Peyer's patch (tissue), 4 donors: ENCODE measurements around the gene ROBO3. TPM values are rescaled to one million over a fixed set of nuclear protein-coding genes. Genes with fewer than 3 reads are reported as not detected.

Source experiments
- DNase-seq, 3 donors: peaks; one replicate each; pipeline ENCODE4 v3.0.0-alpha.2; 2017 to 2019
- H3K27ac ChIP-seq, 4 donors: fragments of 200-600 bp; sonication (generic); one replicate each; pipeline ENCODE4 v1.5.1; 2016 to 2019
- H3K27me3 ChIP-seq, 2 donors: fragments of 200-600 bp; sonication (generic); one replicate each; pipeline ENCODE4 v1.5.1; 2019
- H3K36me3 ChIP-seq, 3 donors: fragments of 200-600 bp; sonication (generic); one replicate each; pipeline ENCODE4 v1.5.1; 2016 to 2019
- H3K4me1 ChIP-seq, 4 donors: fragments of 200-600 bp; sonication (generic); one replicate each; pipeline ENCODE4 v1.5.1; 2016 to 2019
- H3K4me3 ChIP-seq, 4 donors: fragments of 200-600 bp; sonication (generic); 1 replicate in 3 of 4; 2 replicates in 1 of 4; pipeline ENCODE4 v1.5.1; 2016 to 2019; ENCODE audit warnings: mild to moderate bottlenecking in 1 of 4
- H3K9me3 ChIP-seq, 4 donors: fragments of 200-600 bp; sonication (generic); one replicate each; pipeline ENCODE4 v1.5.1; 2016 to 2019; ENCODE audit warnings: mild to moderate bottlenecking in 1 of 4
- POLR2A ChIP-seq, 2 donors: fragments of 450-650 bp; IDR thresholded peaks; one replicate each; pipeline ENCODE4 v1.5.1; 2017; ENCODE audit warnings: antibody characterized with exemption in 2 of 2, mild to moderate bottlenecking in 2 of 2, moderate library complexity in 2 of 2
- total RNA-seq, 4 donors: library from RNA; depleted of rRNA; stranded (reverse); fragments of >200 nt; gene quantifications; one replicate each; pipeline ENCODE4 v1.1.0, GENCODE V29; 2016
- TF ChIP-seq, protein P1 (sequence below), 6 experiments: fragments of 450-650 bp in 4 of 6; fragments of 200-600 bp in 2 of 6; sonication (generic) in 1 of 6; IDR thresholded peaks; one replicate each; pipeline ENCODE4 v1.5.1; 2017 to 2019; ENCODE audit warnings: antibody characterized with exemption in 6 of 6, mild to moderate bottlenecking in 3 of 6, moderate library complexity in 1 of 6

The ROBO3 gene
- total RNA-seq, 4 donors from 2014 or later, result 3.6 to 49.5 (median 16.1) TPM

DNA sequence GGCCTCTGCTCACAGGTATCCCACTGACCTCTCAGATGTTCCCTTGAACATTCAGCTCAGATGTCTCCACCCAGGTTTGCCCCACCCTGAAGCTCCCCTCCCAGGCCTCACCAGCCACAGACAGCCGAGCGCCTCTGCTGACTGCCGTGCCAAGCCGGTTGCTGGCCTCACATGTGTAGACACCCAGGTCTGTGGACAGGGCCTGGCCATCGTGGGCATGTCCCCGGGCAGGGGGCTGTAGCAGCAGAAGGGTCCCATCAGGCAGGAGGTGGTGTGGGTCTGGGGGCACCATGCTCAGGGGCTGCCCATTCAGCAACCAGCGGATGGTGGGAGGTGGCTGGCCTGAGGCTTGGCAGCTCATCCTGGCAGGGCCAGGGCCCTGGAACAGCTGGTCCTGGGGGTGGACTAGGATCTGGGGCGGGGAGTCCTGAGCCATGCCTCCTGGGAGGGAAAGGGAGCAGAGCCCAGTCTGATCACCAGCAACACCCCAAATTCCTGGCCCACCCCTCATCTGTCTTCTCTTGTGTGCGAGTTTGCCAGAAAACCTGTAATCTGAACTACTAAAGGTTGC is 31.7 kb downstream of the ROBO3 start:
- no peak for DNase-seq
- Histone ChIP-seq H3K27me3 (no peaks in the 10 kb centered on the region), H3K9me3 (no peaks in the 10 kb centered on the region), H3K27ac (peak overlapping the region in 3 of 4 donors; percentile 27 to 70 (median 63)), H3K4me1 (no peaks in the 10 kb centered on the region), H3K4me3 (peak overlapping the region in 2 of 4 donors; percentile 11 to 28), H3K36me3 (no peaks in the 10 kb centered on the region)
- TF ChIP-seq, protein P1, sequence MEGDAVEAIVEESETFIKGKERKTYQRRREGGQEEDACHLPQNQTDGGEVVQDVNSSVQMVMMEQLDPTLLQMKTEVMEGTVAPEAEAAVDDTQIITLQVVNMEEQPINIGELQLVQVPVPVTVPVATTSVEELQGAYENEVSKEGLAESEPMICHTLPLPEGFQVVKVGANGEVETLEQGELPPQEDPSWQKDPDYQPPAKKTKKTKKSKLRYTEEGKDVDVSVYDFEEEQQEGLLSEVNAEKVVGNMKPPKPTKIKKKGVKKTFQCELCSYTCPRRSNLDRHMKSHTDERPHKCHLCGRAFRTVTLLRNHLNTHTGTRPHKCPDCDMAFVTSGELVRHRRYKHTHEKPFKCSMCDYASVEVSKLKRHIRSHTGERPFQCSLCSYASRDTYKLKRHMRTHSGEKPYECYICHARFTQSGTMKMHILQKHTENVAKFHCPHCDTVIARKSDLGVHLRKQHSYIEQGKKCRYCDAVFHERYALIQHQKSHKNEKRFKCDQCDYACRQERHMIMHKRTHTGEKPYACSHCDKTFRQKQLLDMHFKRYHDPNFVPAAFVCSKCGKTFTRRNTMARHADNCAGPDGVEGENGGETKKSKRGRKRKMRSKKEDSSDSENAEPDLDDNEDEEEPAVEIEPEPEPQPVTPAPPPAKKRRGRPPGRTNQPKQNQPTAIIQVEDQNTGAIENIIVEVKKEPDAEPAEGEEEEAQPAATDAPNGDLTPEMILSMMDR (IDR thresholded peaks at IDR 0.05), result no peak
- TF ChIP-seq POLR2A (IDR thresholded peaks at IDR 0.05), result no peak

DNA sequence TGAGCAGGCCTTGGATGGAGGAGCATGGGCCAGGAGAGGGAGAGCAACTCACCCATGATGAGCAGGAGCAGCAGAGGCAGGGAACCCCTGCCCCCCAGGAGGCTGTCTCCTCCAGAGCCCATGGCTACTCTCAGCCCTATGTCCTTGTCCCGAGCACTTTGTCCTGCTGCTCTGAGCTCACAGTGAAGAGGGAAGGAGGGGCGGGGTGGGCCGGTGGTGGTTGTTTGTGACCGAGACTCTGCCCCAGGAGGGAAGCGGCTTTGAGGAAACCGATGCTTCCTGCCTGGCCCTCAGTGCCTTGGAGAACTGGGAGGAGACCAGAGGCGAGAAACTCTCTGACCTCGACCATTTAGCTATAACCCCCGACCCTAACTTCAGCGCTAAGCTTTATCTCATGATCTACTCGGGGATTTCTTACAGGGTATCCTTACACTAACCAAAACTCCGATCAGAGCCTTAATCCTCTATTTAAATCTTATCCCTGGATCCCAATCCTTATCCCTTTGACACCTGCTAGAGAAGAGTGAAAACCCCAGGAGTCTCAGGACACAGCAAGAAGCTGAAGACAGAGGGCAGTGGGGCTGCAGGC is 32.5 kb downstream of the ROBO3 start, which contains the start of gene ROBO4:
ROBO4 (minus strand) TSS at position 192 of the 589 bp plus-strand sequence; CDS start at position 122, 70 bp downstream.
- Histone ChIP-seq H3K4me3 (peak within 1 kb of the TSS in 2 of 4 donors; percentile 11 to 28), H3K9me3 (no peaks in the 10 kb centered on the region), H3K27ac (peak within 1 kb of the TSS in 3 of 4 donors; percentile 27 to 70 (median 63)), H3K27me3 (no peaks in the 10 kb centered on the region), H3K4me1 (no peaks in the 10 kb centered on the region), H3K36me3 (no peaks in the 10 kb centered on the region)
- no peak for DNase-seq
- TF ChIP-seq, protein P1 (IDR thresholded peaks at IDR 0.05), result no peak
- TF ChIP-seq POLR2A (IDR thresholded peaks at IDR 0.05), result no peak

DNA sequence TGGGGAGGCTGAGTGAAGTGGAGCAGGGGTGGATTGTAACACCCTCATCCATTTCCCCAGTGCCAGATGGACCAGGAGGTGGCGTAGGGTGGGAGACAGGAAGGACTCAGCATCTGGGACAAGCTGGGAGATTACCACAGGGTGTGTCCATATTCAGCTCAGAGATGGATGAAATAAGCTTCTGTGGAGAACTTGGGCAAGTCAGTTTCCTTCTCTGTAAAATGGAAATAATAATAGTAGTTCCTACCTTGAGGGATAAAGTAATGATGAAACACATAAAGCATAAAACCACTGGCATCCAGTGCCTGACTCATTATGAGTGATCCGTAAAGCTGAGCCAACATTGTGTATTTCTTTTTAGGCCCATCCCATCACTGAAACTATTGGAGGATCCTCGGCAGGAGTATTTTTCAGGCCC is 33.0 kb downstream of the ROBO3 start:
- DNase-seq, result no peak
- no peaks in the 10 kb centered on the region for H3K27me3 ChIP-seq
- H3K36me3 ChIP-seq, result no peaks in the 10 kb centered on the region
- peak overlapping the region in 3 of 4 donors; percentile 27 to 70 (median 63) for H3K27ac ChIP-seq
- no peak overlapping the region for H3K4me3 ChIP-seq
- H3K9me3 ChIP-seq, result no peaks in the 10 kb centered on the region
- no peaks in the 10 kb centered on the region for H3K4me1 ChIP-seq
- no peak for TF ChIP-seq POLR2A (IDR thresholded peaks at IDR 0.05)
- TF ChIP-seq, protein P1 (IDR thresholded peaks at IDR 0.05), result no peak

DNA sequence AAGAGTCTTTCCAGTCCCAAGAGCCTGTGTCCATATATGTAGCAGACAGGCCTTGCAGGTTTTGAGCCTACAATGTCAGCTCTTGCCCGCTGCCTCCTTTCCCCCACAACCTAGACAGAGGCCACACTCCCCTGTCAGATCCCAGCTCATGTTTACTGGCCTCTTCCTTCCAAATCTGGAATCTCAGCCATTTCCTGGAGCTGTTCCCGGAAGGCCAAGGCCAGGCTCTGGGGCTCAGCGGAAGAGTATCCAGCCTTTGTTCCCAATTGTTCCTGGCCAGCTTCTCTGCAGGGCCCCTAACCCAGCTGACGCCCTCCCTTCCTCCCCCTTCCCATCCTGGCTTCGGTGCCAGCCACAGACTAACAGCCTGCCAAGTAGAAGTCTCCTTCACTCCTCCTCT is 33.5 kb downstream of the ROBO3 start:
- H3K4me1 ChIP-seq, result no peaks in the 10 kb centered on the region
- no peaks in the 10 kb centered on the region for H3K9me3 ChIP-seq
- no peaks in the 10 kb centered on the region for H3K27me3 ChIP-seq
- H3K4me3 ChIP-seq, result no peak overlapping the region
- TF ChIP-seq POLR2A (IDR thresholded peaks at IDR 0.05), result no peak
- TF ChIP-seq, protein P1 (IDR thresholded peaks at IDR 0.05), result no peak
- peak overlapping the region in 2 of 4 donors; percentile 63 to 70 for H3K27ac ChIP-seq
- no peaks in the 10 kb centered on the region for H3K36me3 ChIP-seq
- DNase-seq, result no peak

DNA sequence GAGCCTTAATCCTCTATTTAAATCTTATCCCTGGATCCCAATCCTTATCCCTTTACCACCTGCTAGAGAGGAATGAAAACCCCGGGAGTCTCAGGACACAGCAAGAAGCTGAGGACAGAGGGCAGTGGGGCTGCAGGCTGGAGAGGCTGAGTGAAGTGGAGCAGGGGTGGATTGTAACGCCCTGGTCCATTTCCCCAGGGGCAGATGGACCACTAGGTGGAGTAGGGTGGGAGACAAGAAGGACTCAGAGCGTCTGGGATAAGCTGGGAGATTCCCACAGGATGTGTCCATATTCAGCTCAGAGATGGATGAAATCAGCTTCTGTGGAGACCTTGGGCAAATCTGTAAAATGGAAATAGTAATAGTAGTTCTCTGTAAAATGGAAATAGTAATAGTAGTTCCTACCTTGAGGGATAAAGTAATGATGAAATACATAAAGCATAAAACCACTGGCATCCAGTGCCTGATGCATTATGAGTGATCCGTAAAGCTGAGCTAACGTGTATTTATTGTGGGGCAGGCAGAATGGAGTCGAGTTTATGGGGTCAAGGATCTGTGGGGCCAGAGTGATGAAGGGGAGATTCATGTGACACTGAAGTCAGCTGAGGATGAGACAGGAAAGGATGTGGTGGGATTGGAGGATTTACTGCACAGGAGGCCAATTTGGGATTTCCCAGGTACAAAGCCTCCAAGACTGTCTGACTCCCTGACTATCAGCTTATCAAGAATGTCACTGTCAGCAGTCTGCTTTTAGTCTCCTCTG is 34.3 kb downstream of the ROBO3 start:
- no peaks in the 10 kb centered on the region for H3K36me3 ChIP-seq
- H3K4me1 ChIP-seq, result no peaks in the 10 kb centered on the region
- H3K4me3 ChIP-seq, result no peak overlapping the region
- TF ChIP-seq POLR2A (IDR thresholded peaks at IDR 0.05), result no peak
- TF ChIP-seq, protein P1 (IDR thresholded peaks at IDR 0.05), result no peak
- H3K27me3 ChIP-seq, result no peaks in the 10 kb centered on the region
- DNase-seq, result no peak
- no peaks in the 10 kb centered on the region for H3K9me3 ChIP-seq
- H3K27ac ChIP-seq, result peak overlapping the region in 2 of 4 donors; percentile 55 to 70
